ENCODE results near the gene NCOA7.

NCOA7 gene

DNA sequence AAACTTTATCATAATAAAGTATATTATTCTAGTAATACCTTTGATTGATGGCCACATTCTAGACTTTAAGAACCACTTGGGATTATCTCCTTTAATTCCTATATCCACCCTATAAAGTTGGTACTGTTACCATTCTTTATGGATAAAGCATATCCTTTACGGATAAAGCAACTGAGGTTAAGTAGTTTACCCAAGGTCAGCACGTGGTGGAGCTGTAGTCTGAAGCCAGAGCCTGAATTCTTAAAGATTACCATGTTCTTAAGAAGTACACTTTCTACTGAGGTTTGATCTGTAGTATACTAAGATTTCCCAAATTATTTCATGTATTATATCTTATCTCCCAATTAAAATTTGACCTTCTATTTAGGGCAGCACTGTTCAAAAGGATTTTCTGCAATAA lies 3.0 kb upstream of the NCOA7 start:
- Histone ChIP-seq H3F3A (ENCODE audit: insufficient read depth) (peaks cover 41% of the 10 kb centered on the region), H3K9me2 (replicated peaks; ENCODE audit: insufficient read depth, low read length) (no peaks in the 10 kb centered on the region), H3K27ac (ENCODE audit: low read depth, low read length) (peak overlapping the region; percentile 97; the same call in 1 of the 2 replicates), H2AFZ (ENCODE audit: low read depth, low read length, severe bottlenecking) (no peak overlapping the region), H3K36me3 (ENCODE audit: low read length) (no peaks in the 10 kb centered on the region), H4K20me1 (ENCODE audit: low read depth, low read length) (no peaks in the 10 kb centered on the region), H3K4me2 (ENCODE audit: low read depth, low read length, poor library complexity, severe bottlenecking) (no peak overlapping the region), H3K9ac (ENCODE audit: low read length) (no peak overlapping the region), H3K27me3 (ENCODE audit: low read length) (no peaks in the 10 kb centered on the region), H3K79me2 (ENCODE audit: insufficient read depth, low read length) (peaks cover 41% of the 10 kb centered on the region), H3K4me3 (ENCODE audit: insufficient read depth, low read length, poor library complexity, severe bottlenecking) (no peak overlapping the region), H3K9me3 (ENCODE audit: insufficient read depth, low read length) (no peaks in the 10 kb centered on the region)
- TF ChIP-seq EZH2phosphoT487 (conservative IDR thresholded peaks at IDR 0.05; ENCODE audit: low read length) = no peak
- TF ChIP-seq, protein P1, sequence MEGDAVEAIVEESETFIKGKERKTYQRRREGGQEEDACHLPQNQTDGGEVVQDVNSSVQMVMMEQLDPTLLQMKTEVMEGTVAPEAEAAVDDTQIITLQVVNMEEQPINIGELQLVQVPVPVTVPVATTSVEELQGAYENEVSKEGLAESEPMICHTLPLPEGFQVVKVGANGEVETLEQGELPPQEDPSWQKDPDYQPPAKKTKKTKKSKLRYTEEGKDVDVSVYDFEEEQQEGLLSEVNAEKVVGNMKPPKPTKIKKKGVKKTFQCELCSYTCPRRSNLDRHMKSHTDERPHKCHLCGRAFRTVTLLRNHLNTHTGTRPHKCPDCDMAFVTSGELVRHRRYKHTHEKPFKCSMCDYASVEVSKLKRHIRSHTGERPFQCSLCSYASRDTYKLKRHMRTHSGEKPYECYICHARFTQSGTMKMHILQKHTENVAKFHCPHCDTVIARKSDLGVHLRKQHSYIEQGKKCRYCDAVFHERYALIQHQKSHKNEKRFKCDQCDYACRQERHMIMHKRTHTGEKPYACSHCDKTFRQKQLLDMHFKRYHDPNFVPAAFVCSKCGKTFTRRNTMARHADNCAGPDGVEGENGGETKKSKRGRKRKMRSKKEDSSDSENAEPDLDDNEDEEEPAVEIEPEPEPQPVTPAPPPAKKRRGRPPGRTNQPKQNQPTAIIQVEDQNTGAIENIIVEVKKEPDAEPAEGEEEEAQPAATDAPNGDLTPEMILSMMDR (IDR thresholded peaks at IDR 0.05; ENCODE audit: insufficient read depth, low read length, poor library complexity, severe bottlenecking) = no peak

DNA sequence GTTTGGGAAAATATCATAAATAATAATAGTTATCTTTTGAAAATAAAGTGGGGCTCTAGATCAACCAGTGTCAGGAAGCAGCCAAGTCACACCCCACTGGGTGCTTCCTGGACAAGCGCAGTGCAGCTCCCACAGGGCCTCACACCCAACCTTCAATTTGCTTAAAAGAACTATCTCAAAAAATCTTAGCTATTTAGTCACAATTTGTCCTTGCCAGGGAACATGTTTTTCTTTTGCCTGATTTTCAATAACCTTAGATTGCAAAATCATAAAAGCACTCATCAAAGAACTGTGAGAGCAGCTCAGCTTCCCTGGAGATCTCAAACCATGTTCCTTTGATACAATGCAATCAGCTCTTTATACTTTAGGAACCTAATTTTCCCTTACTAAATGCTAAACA lies 1.6 kb upstream of the NCOA7 start:
- Histone ChIP-seq H3K9ac (ENCODE audit: low read length) (peak overlapping the region; percentile 82), H3K9me2 (replicated peaks; ENCODE audit: insufficient read depth, low read length) (no peaks in the 10 kb centered on the region), H4K20me1 (ENCODE audit: low read depth, low read length) (no peaks in the 10 kb centered on the region), H2AFZ (ENCODE audit: low read depth, low read length, severe bottlenecking) (peak overlapping the region; percentile 42), H3K9me3 (ENCODE audit: insufficient read depth, low read length) (no peaks in the 10 kb centered on the region), H3K79me2 (ENCODE audit: insufficient read depth, low read length) (peaks cover 41% of the 10 kb centered on the region), H3K4me2 (ENCODE audit: low read depth, low read length, poor library complexity, severe bottlenecking) (peak overlapping the region; percentile 87), H3K27me3 (ENCODE audit: low read length) (no peaks in the 10 kb centered on the region), H3K36me3 (ENCODE audit: low read length) (no peaks in the 10 kb centered on the region), H3F3A (ENCODE audit: insufficient read depth) (peaks cover 41% of the 10 kb centered on the region), H3K27ac (ENCODE audit: low read depth, low read length) (peak overlapping the region; percentile 97), H3K4me3 (ENCODE audit: insufficient read depth, low read length, poor library complexity, severe bottlenecking) (no peak overlapping the region)
- TF ChIP-seq, protein P1 (IDR thresholded peaks at IDR 0.05; ENCODE audit: insufficient read depth, low read length, poor library complexity, severe bottlenecking) = no peak
- no peak for TF ChIP-seq EZH2phosphoT487 (conservative IDR thresholded peaks at IDR 0.05; ENCODE audit: low read length)

DNA sequence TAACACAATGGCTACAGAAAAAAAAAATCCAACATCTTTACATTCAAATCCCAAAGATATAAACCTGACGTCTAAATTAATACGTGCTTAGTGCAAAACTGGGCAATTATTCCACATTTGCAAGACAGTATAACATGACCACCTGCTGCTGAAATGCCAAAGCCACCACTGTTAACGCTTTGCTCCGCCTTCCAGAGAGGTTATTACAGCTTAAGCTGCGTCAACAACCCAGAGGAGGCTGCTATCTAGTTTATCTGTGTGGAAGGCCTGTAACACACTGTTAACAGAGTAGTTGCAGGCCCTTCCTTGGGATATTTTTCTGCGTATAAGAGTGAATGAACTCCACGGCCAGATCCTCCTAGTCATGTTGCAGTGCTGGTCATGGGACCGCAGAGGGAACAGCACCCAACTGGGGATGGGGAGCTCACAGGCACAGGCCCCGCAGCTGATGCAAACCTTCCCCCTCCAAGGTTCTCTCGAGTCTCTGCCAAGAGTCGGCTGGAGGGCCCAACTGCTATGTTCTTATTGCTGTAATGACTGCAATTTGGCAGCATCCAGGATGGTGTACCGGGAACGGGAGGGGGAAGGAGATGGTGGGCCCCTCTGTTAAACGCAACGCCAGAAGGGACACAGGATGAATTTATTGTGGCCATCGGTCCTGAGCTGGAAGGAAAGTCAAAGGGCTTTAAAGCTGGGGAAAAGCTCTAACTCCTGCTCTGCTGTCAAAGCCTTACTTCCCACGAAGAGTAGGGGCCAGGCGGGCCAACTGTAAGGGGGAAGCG lies 993 bp upstream of the NCOA7 start:
- peak overlapping the region; percentile 42 for H2AFZ ChIP-seq (ENCODE audit: low read depth, low read length, severe bottlenecking)
- no peaks in the 10 kb centered on the region for H3K9me2 ChIP-seq (replicated peaks; ENCODE audit: insufficient read depth, low read length)
- H3K4me2 ChIP-seq (ENCODE audit: low read depth, low read length, poor library complexity, severe bottlenecking) = peak overlapping the region; percentile 87
- no peaks in the 10 kb centered on the region for H3K9me3 ChIP-seq (ENCODE audit: insufficient read depth, low read length)
- H3K9ac ChIP-seq (ENCODE audit: low read length) = peak overlapping the region; percentile 82
- no peaks in the 10 kb centered on the region for H4K20me1 ChIP-seq (ENCODE audit: low read depth, low read length)
- H3K27ac ChIP-seq (ENCODE audit: low read depth, low read length) = peak overlapping the region; percentile 97
- H3K4me3 ChIP-seq (ENCODE audit: insufficient read depth, low read length, poor library complexity, severe bottlenecking) = peak overlapping the region; percentile 78
- no peaks in the 10 kb centered on the region for H3K27me3 ChIP-seq (ENCODE audit: low read length)
- peaks cover 37% of the 10 kb centered on the region for H3F3A ChIP-seq (ENCODE audit: insufficient read depth)
- H3K79me2 ChIP-seq (ENCODE audit: insufficient read depth, low read length) = peaks cover 41% of the 10 kb centered on the region
- H3K36me3 ChIP-seq (ENCODE audit: low read length) = no peaks in the 10 kb centered on the region
- no peak for TF ChIP-seq EZH2phosphoT487 (conservative IDR thresholded peaks at IDR 0.05; ENCODE audit: low read length)
- TF ChIP-seq, protein P1 (IDR thresholded peaks at IDR 0.05; ENCODE audit: insufficient read depth, low read length, poor library complexity, severe bottlenecking) = no peak

Data from SU-DHL-6 (cell line).